Measurements from ENCODE around the gene PCP4.
A peak's percentile ranks its signal among the peaks of the same experiment; 100 is the strongest.

The PCP4 gene

DNA sequence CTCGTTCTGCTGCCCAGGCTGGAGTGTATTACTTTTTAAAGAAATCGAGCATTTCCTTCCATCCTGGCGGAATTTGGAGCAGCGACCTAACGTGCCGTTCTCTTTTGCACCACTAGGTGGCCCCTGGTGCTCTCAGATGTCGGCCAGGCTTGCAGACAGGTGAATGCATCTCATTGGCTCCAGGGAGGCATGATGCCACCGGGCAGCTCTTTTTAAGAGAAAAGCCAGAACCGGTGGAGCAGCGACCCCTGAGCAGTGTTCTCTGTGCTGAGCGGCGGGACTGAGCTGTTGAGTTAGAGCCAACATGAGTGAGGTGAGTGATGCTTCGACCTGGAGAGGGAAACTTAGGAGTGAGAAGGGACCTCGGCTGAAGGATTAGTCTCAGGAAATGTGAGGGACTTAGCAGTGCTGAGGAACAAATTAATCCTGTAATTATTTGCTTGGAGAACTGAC, at the start of gene PCP4:
Gene PCP4 (plus strand): TSS at position 241 of the 453 bp plus-strand sequence. CDS start 64 bp downstream, at position 305.
- DNase-seq: peak; percentile 2

DNA sequence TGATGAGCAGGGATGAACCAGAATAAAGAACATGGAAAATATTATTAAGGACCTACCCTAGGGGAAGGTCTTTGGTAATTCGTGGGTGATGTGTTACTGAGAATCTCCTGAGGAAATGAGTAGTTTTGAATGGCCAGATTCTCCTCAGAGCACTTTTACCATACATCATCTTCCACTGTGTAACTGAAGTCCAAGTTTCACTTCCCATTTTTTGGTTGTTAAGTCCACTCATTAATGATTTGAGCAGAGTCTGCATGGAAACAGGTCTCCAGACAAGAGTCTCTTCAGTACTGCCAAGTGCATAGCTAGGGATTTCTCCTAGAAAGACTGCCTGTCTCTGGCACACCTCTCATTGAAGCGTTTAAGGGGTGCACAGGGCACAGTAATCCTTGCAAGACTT, 48.7 kb upstream of the PCP4 start:
- DNase-seq: no peak

DNA sequence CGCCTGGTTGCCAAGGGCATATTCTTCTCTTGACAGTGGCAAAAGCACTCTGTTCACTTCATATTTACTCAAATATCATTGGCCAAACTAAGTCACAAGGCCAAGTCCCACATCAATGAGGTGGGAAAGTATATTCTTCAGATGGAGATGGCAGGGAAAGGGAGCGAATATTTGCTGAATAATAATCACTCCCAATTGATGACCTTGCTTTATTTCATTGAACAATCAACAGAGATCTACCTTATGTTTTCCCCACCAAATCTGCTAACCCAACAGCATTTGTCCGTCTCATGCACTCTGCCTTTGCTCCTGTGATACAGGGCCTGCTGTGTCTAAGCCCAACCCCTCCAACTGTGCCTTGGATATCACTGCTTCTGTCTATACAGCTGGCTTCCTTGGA, 45.2 kb upstream of the PCP4 start:
- DNase-seq: no peak

DNA sequence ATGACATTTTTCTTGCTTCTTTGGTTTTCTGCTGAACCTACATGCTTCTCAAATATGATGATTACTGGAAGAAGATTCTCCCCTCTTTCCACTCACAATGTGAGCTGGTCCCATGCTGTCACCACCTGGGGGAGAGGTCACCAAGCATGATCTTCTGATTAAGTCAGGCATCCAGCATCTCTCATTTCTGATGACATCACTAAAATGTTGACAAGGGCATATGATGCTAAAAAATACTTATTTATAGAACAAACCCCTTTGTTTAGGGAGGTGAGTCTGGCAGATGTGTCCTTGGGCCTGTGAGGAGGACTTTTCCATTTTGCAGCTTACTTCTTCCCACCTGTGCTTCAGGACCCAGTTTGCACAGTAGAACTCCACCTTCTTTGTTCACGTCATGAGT, 42.0 kb upstream of the PCP4 start:
- DNase-seq: no peak

DNA sequence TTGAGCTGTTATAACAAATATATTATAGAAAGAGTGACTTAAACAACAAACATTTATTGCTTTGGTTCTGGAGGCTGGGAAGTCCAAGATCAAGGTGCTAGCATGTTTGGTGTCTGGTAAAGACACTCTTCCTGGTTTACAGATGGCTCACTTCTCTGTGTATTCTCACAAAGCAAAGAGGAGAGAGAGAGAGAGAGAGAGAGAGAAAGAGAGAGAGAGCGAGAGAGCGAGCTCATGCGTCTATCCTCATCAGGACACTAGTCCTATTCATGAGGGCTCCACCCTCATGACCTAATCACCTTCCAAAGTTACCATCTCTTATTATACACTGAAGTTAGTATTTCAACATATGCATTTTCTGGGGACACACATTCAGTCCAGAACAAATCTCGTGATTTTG, 32.7 kb upstream of the PCP4 start:
- DNase-seq: no peak

DNA sequence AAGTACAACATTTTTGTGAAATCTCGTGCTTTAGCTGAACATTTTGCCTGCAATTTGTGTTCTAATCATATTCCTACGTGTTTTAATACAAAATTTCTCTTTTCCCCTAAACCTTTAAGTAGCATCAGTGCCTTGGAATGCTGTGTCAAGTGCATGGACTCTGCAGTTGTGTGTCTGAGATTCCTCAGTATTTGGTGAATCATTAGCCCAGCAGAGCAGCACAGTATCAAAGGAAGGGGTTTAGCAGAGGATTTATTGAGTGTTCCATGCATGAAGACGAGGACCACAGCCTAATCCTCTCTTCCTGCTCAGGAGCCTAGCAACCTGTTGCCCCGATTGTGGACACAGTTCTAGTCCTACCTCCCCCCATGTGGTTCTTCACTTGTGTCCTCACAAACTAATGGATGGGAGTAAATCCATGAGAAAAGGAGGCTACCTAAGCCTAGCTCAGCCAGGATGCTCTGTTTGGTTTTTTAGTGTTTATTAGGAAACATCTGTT, 29.3 kb upstream of the PCP4 start:
- no peak for DNase-seq

DNA sequence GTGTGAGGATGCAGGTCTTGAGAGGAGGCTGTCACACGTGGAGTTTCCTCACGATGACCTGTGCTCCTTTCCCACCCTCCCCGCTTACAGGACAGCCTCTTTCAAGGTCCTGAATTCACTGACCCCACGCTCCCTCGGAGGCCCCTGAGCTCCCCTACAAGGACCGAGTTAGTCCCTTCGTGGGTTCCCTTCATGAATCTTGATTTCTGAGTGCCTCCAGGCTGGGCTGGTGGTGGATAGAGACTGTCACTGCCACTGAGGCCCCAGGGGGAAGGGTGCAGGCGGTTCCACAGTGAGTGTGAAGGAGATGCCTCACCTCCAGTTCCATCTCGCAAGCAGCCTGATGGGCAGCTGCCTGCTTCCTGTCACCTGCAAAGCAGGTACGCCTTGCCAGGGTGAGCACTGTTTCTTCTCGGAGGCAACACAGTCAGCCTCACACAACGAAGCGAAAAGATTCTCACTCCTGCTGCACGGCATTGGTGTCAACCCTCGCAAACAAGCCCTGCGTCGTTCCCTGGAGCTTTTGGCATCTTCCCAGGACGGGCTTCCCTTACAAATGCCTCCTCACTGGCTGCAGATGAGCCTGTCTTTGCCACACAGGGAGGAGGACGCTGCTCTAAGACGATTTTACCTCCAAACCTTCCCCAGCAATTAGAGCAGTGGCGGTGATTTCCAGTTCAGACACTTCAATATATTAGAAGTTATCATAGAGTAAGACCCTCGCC, 26.7 kb upstream of the PCP4 start:
- DNase-seq: no peak

DNA sequence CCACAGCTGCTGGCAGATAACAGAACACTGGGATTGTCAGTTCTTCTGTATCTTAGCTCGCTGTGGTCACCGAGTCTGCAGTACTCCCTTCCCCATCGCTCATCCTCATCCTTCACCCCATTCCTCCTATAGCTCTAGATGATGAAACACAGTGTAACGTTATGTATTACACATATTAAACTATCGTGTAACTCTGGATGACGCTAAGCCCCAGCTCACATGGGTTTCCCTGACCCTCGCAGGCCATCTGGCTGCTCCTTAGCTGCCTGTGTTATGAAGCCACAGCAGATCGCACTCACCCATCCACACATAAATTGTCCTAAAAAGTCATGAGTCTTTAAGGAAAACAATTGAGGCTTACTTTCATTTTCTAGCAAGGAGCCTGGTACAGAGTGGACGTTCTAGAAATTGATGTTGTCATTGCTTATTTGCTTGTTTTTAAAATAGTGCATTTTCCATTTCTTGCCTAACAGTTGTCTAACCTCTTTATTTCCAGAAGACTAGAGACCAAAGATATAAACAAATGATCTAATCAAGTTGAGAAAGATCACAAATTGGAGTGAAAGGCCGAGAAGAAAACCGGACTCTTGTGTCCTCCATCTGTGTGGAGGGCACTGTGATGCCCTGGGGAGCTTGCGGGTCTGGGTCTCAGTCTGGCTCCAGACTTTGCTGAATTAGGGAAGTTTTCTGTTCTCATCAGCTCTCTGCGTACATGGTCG, 24.3 kb upstream of the PCP4 start:
- DNase-seq: no peak

DNA sequence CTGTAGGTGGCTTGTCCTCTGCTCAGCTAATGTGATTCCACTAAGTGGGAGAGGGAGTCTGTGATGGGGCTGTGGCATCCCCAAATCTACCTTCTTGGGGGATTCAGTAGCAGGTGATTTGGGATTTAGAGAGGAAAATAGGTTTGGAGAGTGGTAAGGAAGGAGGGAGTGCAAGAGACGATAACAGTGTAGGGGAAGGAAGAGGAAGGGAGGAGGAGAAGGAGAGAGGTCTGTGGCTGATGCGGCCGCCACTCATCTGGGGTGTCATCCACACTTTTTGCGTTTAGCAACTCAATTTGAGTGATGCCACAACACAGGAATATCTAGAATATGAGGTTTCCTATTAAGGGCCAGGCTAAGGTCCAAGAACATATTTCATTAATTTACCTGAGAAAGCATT, 23.8 kb upstream of the PCP4 start:
- no peak for DNase-seq

DNA sequence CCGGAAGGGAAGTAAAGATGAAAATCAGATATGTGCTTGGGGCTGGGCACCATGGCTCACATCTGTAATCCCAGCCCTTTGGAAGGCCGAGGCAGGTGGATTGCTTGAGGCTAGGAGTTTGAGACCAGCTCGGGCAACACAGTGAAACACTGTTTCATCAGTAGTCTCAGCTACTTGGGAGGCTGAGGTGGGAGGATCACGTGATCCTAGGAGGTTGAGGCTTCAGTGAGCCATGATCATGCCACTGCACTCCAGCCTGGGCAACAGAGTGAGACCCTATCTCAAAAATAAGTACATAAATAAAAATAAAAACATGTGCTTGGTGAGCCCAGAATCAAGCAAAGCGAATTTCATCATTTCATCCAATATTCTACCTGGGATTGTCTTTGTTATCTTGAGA, 23.3 kb upstream of the PCP4 start:
- no peak for DNase-seq

DNA sequence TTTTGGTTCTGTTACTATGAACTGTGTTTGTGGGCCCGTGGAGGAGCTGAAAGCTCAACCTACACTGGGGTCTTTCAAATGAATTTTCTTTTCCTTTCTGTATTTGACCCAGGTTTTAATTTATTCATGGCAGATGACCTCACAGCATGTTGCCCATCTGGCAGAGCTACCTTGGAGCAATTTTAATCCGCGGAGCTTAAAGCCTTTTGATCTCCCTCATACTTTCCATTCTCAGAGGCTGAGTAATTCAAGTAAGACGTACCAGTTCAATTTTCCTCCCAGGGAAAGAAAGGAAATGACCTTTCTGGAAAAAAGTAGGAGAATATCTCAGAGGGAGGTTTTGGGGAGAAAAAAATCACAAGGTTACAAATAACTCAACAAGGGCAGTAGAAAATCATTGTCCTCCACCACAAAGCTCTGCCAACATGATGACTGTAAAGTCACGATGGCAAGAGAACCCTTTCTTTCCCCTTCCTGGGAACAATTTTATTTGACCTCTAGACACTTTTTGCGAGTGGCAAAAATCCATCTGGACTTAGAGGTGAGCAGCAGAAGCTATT, 21.6 kb upstream of the PCP4 start:
- no peak for DNase-seq

DNA sequence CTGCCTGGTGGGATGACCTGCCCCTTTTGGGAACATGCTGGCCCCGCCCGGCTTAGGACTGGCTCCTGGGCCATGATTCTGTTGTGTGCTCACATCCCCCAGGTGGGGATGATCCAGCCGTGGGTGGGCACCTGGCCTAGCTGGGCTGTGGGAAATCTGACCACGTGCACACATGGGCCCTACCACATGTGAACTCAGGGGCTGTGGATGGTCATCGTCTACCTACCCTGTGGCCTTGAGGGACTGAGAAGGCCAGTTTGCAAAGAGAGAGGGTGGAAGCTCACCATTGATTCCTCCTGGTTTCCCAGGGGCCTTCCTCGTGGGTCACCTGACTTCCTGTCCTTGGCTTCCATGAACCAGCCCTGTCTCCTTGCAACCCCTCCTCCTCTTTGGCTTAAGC, 19.4 kb upstream of the PCP4 start:
- DNase-seq: no peak

DNA sequence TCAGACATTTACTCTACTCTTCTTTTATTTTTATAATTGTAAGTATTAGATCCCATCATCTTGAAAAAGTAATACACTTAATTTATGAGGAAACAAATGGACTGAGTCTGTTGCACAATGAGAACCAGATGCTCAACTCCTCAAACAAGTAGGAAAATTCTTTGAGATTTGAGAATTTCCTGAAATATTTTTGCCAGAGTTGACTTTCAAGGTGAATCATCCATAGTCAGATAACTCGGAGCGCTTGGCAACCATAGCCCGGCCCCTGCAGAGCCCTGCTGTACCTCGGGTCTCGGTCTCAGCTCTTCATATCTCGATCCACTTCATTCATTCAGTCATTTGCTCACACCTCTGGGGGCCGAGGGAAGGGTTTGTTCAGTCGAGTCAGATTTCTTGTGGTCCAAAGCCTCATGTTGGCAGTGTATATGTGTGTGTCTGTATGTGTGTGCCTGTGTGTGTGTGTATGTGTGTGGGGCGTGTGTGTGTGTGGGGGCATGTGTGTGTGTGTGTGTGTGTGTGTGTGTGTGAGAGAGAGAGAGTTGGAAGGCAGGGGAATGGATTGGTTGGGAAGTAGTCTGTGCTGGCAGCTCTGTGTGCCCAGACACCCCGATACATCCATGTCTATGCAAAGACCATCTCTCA, 18.1 kb upstream of the PCP4 start:
- no peak for DNase-seq

DNA sequence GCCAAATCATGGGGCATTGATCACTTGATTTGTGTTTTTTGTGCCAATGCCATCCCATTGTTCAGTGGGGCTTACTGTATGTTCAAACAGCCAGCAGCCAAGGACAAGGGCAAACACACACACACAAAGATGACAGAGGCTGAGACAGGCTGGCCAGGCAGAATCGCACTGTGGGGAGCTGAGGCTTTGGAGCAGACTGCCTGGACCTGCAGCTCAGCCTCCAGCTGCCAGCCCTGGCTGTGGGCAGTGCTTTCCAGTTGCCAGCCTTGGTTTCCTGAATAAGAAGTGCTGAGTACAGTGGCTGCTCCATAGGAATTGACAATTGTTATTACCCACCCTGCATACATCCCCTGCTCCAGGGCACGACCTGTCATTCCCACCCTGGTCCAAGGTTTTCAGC, 16.9 kb upstream of the PCP4 start:
- no peak for DNase-seq

DNA sequence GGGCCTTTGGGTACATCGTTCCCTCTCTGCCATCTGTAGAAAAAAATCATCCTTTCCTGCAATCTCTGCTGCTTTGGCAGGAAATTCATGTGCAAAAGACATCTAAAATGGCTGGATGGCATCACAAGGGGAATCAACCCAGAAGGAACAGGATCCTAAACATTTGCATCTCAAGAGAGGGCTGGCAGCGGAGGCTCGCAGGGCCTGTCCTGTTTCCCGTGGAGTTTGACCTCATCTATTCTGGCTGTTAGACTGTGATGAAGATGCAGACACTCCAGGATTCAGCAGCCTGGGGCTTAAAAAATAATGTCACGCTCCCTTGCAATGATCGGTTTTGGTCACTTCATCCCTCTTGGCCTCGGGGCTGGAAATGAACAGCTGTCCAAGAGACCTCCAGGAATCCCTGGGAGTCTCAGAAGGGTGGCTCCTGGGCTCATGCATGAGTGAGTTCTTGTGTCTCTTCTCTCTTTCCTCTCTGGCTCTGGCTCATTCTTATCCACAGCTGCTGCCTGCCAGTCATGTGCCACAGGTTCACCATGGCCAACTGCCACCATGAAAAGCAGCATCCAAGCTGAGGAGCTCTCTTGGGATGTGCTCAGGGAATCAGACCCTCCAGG, 16.1 kb upstream of the PCP4 start:
- no peak for DNase-seq

DNA sequence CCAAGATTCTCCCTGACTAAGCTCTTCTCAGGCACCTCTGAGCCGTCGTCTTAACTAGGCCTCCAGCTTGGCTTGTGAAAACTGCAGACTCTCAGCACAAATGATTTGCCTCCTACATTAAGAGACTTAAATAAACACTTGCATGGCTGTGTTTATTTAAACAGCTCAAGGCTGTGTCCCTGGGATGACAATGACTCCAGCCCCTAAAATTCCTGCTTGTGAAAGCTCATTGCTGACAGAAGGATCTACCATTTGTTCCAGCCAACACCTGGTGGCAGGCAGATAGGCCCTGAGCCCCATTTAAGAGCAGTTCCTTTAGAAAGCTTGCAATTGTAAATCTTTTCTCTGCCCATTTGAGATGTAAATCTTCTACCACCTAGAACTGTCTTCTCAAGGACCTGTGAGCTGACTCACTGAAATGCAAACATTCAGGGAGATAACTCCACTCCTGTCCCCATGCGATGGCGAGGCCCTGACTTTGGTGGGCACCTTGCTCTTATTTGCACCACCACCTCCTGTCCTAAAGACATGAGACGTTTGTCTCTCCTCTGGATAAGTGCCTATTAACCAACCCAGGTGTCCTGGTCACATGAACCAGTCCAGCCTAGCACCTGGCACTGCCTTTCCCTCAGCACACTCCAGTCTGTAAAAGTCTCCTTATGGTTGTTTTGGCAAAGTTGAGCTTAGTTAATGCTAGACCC, 15.1 kb upstream of the PCP4 start:
- no peak for DNase-seq

DNA sequence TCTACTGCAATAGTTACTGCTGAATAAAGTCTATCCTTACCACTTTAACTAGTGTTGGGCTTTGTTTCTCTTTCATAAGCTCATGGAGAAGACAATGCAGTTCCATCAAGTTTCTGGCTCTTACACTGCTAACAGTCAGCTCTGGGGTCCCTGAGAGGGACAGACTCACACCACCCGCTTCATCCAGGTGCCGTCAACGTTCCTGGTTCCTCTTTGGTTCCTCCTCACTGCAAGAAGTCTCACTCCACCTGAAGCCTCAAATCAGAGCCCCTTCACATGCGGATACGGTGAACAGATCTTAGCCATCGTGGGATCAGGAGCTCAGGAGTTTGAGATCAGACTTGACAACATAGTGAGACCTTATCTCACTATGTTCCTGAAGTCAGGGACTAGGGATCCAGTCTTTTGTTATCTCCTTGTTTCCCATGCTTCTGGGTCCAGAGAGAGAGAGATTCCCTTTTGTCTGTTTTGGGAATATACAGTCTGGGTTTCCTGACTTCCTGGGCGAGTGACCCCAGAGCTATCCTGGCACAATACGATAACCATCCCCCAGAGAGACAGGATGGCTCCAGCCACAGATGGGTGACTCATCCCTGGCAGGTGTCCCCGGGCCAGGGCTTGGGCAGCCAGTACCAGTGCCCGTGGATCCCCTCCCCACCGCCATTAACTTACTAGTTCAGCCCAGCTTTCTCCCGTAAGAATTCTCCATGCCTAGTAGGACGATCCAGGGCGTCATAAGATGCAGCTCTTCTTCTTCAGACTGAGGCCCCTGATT, 14.3 kb upstream of the PCP4 start:
- DNase-seq: no peak

DNA sequence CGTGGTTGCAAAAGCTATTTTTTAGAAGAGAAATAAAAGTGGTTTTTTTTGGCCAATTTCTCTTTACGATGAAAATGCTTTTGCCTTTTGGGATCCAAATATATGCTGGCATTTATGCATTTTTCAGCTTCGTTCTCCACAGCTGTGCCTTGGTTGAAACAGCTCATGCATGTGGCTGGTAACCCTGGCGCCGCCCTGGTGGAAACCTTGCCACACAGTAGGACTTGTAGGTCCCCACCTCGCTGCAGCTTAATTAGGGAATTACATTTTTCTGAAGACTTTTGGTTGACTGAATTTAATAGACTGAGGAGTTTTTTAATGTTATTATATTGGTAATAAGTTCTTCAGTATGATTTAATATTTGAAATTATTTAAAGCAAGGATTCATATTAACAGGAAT, 12.7 kb upstream of the PCP4 start:
- no peak for DNase-seq

DNA sequence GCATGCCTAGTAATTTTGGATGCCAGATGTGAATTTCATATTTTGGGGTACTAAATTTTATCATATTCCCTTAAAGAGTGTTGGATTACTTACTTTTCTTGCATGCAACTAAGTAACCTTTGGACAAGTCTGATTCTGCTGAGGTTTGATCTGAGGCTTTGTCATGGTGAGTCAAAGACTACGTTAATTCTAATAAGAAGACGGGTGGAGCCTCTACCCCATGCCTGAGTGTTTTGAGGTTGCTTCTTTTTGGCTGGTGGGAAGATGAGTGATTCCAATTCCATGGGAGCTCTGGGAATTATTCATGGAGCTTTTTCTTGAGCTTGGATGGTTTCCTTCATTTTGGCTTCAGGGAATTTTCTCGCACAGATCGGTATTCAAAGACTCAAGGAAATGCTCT, 11.6 kb upstream of the PCP4 start:
- no peak for DNase-seq

DNA sequence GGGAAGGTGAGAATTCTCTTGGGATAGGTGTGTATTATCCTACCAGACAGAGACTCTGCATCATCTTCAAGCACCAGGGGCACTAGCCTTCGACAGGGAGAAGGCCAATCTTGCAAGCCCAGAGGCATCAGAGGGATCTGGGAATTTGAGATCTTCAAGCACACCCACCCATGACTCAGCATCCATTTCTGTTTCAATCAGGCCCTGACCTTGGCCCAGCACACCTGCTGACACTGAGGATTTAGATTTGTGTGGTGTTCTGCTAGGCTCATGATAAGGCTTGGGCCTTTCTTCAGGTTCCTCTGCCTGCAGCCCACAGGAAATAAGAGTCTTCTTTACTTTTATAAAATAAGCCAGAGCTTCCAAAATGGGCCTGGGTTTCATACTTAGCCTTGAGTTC, 6.6 kb upstream of the PCP4 start:
- DNase-seq: no peak

DNA sequence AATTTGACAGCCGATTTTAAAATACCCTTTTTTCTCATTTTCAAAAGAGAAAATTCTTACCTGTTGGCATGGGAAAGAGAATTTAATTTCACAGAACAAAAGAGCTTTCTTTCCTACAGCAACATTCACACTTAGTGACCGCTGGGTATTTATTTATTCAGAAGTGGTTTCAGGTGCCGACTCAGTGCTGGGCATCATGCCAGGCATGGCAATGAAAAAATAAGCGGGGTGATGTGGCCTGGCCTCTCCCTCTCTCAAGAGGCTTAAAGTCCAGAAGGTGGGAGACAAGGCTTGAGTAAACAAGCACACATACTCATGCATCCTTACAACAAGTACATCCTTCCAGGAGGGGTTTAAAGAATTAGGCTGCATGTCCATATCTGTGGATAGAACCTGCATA, 4.1 kb upstream of the PCP4 start:
- no peak for DNase-seq

DNA sequence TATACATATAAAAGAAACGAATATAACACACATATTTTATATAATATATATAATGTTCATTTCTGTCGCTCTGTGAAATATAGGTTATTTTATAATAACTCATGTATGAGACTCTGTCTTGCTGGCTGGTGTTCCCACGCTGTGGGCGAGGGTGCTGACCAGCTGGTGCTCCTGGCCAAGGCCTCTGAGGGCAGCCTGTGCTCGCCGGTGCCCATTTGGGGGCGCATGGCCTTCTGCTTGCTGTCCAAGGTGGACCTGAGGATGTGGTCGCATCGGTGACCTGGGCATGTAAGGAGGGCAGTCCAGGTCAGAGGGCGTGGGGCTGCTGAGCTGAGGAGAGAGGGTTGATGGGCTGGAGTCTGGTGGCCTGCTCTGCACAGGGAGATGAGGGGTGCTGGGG, 1.1 kb upstream of the PCP4 start:
- no peak for DNase-seq
